SHP77 (cell line): ENCODE results near the gene ZNF83.
A peak's percentile ranks its signal among the peaks of the same experiment; 100 is the strongest.

Experiments used
- DNase-seq, 2 experiments: peaks; one replicate each; lab custom pipeline; 2025; lab: John Stamatoyannopoulos, UW

ZNF83 gene

GRCh38 chr19:52569638-52569999 is 68.5 kb downstream of the ZNF83 start:
- DNase-seq: peak in 1 of 2 experiments; percentile 3

- no peak for DNase-seq
Measured at GRCh38 chr19:52567921-52568320, 70.2 kb downstream of the ZNF83 start.

- DNase-seq: no peak
Measured at GRCh38 chr19:52566588-52566987, 71.6 kb downstream of the ZNF83 start.

- no peak for DNase-seq
Measured at GRCh38 chr19:52566121-52566520, 72.0 kb downstream of the ZNF83 start.
